Endothelial cell of hepatic sinusoid (primary cell): ENCODE measurements around the gene PCYOX1L.

Experiments
- in situ Hi-C: cut with HindIII; loops from 2 replicates; pipeline ENCODE4 v1.10.0; 2017; ENCODE audit warnings: low sequenced_read_pairs

PCYOX1L gene

DNA sequence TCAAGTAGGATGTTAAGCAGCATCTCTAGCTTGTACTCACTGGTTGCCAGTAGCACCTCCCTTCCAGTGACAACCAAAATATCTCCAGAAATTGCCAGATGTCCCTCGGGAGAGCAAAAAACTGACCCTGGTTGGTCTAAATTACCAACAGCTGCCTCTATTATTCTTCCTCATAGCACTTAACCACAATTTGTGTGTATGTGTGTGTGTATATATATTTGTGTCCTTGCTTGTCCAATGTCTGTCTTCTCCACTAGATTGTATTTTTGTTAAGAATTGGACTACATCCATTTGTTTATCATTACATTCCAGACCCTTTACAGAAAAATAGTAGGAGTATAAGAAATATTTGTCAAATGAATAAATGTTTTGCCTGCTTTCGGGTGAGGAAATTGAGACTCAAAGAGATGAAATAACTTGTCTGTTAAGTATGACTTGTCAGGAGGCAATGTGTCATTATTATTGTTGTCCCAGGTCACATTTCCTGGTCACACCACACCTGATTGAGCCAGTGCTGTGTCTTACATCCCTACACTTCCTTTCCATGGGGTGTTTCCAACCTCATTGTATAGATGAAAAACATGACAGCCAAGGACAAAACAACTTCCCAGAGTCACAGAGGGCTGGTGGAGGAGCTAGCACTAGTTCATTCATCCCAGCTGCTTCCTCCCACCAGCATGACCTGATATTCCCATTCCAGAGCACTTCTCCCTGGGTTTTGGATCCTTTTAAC lies 24.0 kb upstream of the PCYOX1L start:
- in situ Hi-C loops, result no loop called here

GRCh38 chr5:149337736-149338135 lies 20.1 kb upstream of the PCYOX1L start:
- in situ Hi-C loops, result loop anchor here (5.0 kb wide), 1 partner anchor 35 kb away; no protein-coding TSS in a partner anchor

DNA sequence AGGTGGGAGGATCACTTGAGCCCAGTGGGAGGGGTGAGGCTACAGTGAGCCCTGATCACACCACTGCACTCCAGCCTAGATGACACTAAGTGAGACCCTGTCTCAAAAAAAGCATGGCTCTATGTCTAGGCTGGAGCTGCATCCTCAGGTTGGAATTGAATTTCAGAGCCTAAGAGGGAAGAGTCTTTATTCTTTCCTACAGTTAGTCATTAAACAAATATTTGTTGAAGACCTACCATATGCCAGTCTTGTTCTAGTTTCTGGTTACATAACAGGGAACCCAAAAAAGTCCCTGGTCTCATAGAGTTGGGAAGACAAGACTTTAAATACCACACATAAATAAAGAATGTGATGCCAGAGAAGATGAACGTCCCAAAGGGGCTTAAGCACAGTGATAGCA lies 19.5 kb upstream of the PCYOX1L start:
- in situ Hi-C loops, result loop anchor here (5.0 kb wide), 1 partner anchor 36 kb away; no protein-coding TSS in a partner anchor

- in situ Hi-C loops, result no loop called here
These were observed 16.9 kb upstream of the PCYOX1L start for GRCh38 chr5:149340920-149341319.

GRCh38 chr5:149341876-149342275 lies 16.0 kb upstream of the PCYOX1L start:
- in situ Hi-C loops, result no loop called here

GRCh38 chr5:149344151-149344550 lies 13.7 kb upstream of the PCYOX1L start:
- in situ Hi-C loops, result no loop called here

DNA sequence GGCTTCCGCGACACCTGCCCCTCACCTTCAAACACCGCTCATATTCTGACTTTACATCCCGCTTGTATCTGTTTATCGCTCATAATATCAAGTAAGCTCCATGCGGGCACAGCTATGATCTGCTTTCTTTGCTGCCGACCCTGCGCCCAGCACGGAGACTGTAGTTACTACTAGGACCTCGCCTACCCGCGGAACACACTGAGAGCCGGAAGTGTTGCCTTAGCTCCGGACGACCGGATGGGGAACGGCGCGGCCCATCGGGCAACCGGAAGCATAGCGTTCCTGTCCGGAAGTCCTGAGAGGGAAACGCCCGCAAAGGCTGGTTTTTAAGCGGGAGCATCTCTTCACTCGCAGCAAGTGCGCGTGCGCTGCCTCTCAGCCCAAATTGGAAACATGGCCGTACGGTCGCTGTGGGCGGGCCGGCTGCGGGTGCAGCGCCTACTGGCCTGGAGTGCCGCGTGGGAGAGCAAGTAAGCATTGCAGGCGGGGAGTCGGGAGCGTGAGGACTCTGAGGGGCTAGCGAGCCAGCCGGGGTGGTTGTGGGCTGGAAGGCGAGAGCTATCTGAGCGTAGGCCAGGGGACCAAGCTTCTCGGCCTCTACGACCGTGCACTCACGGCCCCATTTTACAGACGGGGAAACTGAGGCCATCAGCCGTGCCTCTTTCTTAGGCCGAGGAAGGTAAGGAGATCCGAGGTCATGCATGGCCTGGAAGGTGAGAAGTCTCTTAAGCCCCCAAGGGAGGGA lies 12.5 kb upstream of the PCYOX1L start, which contains the start of gene GRPEL2:
TSS of gene GRPEL2 (plus strand) at position 353 of the 745 bp plus-strand sequence. CDS start at position 394, 41 bp downstream.
- in situ Hi-C loops, result no loop called here

DNA sequence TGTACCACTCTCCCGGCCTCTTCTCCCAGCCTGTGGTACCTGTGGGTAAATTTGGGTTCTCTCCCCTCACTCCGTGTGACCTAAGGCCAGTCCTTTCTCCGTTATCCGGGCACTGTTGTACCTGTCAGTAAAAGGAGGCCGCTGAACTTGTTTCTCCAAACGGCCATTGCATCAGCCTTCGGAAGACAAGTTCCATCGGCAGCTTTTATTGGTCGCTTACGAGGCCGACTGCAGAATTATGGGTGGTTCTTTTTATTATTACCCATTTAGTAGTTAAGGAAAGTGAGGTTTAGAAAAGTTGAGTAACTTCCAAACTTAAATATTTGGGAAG lies 12.0 kb upstream of the PCYOX1L start:
- in situ Hi-C loops, result no loop called here

- in situ Hi-C loops, result no loop called here
These were observed 9.3 kb upstream of the PCYOX1L start for GRCh38 chr5:149348518-149348917.

GRCh38 chr5:149349382-149349781 lies 8.5 kb upstream of the PCYOX1L start:
- in situ Hi-C loops, result no loop called here

- in situ Hi-C loops, result no loop called here
These were observed 5.7 kb upstream of the PCYOX1L start for GRCh38 chr5:149352169-149352568.

- in situ Hi-C loops, result no loop called here
These were observed 3.9 kb upstream of the PCYOX1L start for GRCh38 chr5:149353911-149354310.

- in situ Hi-C loops, result no loop called here
These were observed 2.2 kb upstream of the PCYOX1L start for GRCh38 chr5:149355688-149356087.

DNA sequence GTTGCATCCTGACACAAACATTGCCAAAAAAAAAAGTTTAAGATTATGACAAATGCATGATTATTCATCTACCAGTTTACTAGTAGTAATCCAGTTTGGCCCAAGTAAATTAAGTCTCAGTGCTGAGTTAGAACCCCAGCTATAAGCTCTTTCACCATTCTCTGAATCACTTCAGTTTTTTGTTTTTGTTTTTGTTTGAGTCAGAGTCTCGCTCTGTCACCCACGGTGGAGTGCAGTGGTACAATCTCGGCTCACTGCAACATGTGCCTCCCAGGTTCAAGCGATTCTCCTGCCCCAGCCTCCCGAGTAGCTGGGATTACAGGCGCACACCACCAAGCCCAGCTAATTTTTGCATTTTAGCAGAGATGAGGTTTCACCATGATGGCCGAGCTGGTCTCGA lies 1.5 kb upstream of the PCYOX1L start:
- in situ Hi-C loops, result no loop called here

DNA sequence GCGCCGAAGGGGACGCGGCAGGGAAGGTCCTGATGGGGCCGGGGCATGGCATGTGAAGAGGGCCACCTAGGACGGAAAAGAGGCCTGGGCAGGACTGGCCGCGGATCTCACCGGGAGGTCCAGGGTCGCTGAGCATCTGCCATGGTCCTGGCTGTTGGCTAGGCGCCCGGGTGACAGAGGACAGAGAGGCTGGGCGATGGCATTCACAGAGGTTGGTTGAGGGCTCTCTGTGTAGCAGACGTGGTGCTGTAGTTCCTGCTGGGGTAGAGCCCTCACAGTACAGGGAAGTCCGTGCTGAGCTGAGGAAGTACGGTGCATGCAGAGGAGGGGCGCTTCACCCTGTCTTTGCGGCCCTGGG lies 427 bp downstream of the PCYOX1L start:
- in situ Hi-C loops, result no loop called here

- in situ Hi-C loops, result no loop called here
These were observed 1.1 kb downstream of the PCYOX1L start for GRCh38 chr5:149358868-149359495.

DNA sequence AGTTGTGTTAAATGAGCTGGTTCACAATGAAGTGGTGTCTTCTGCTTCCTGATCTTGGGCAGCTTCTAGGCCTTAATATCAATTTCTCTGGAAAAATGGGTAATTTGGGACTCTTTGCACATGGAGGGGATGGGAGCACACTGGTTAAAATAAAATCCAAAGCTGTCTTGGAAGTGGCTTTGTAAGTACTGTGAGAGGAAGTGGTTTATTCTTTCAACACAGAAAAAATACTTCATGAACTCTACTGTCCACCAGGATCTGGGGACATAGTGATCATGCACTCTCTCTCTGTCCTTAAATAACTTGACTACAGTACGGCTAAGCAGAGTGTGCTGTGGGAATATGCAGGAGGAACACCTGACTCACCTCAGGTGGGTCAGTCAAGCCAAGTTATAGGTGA lies 2.4 kb downstream of the PCYOX1L start:
- in situ Hi-C loops, result no loop called here

DNA sequence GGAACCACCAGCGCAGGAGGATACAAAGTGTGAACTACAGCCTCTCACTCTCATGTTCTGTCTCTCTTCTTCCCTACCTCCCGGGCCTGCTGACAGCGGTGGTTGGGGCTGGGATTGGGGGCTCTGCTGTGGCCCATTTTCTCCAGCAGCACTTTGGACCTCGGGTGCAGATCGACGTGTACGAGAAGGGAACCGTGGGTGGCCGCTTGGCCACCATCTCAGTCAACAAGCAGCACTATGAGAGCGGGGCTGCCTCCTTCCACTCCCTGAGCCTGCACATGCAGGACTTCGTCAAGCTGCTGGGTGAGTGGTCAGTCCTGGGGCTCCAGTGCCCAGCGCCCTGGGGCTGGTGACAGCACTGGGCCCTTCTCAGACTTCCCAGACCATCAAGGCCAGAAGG lies 4.7 kb downstream of the PCYOX1L start:
- in situ Hi-C loops, result no loop called here

GRCh38 chr5:149363358-149363757 lies 5.5 kb downstream of the PCYOX1L start:
- in situ Hi-C loops, result no loop called here

DNA sequence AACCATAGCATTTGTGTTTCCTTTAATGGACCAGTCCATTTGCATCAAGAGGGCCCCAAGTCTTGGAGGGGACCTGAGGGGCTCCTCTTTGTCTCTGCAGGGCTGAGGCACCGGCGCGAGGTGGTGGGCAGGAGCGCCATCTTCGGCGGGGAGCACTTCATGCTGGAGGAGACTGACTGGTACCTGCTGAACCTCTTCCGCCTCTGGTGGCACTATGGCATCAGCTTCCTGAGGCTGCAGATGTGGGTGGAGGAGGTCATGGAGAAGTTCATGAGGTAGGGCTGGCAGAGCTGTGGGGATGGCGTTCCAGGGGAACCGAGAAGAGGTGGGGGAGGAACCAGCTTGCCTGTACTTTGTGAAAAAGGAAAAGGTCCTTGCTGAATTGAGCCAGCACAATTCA lies 6.1 kb downstream of the PCYOX1L start:
- in situ Hi-C loops, result no loop called here

GRCh38 chr5:149364719-149365118 lies 6.9 kb downstream of the PCYOX1L start:
- in situ Hi-C loops, result loop anchor here (5.0 kb wide), 2 partner anchors 78 to 198 kb away; no protein-coding TSS in a partner anchor

GRCh38 chr5:149365418-149365817 lies 7.6 kb downstream of the PCYOX1L start:
- in situ Hi-C loops, result loop anchor here (5.0 kb wide), 2 partner anchors 77 to 197 kb away; no protein-coding TSS in a partner anchor
